ENCODE data around the gene BHLHE41.

BHLHE41 gene

GRCh38 chr12:26086936-26087335, 37.9 kb downstream of the BHLHE41 start:
- no peak for DNase-seq (ENCODE audit: low read depth)
- TF ChIP-seq CTCF (IDR thresholded peaks at IDR 0.05; ENCODE audit: low read depth, low read length, missing control alignments) = no peak
- H3K4me3 ChIP-seq (ENCODE audit: low read depth, low read length) = no peak overlapping the region

- no peak overlapping the region for H3K4me3 ChIP-seq (ENCODE audit: low read depth, low read length)
- no peak for TF ChIP-seq CTCF (IDR thresholded peaks at IDR 0.05; ENCODE audit: low read depth, low read length, missing control alignments)
- no peak for DNase-seq (ENCODE audit: low read depth)
These were observed 43.9 kb downstream of the BHLHE41 start for GRCh38 chr12:26080911-26081310.

- DNase-seq (ENCODE audit: low read depth) = no peak
- no peak for TF ChIP-seq CTCF (IDR thresholded peaks at IDR 0.05; ENCODE audit: low read depth, low read length, missing control alignments)
- H3K4me3 ChIP-seq (ENCODE audit: low read depth, low read length) = no peak overlapping the region
These were observed 46.7 kb downstream of the BHLHE41 start for GRCh38 chr12:26077915-26078702.

All from GM12864 (cell line).